Common myeloid progenitor, CD34-positive (primary cell): ENCODE results near the gene VPS37C.

Experiments used
- CTCF ChIA-PET: fragments of 350-600 bp; sonication (Branson Sonifier 250); formaldehyde crosslinking; loops from one replicate; lab custom pipeline; 2021; ENCODE audit warnings: antibody characterized with exemption; lab: Charles Lee
- POLR2A ChIA-PET: fragments of 350-600 bp; sonication (Branson Sonifier 250); formaldehyde crosslinking; loops from one replicate; lab custom pipeline; 2021; ENCODE audit warnings: antibody characterized with exemption; lab: Charles Lee
- DNase-seq, 3 donors: peaks; one replicate each; pipeline versions ENCODE4 v3.0.0 to v3.0.0-alpha.2; 2013
- H3K27ac ChIP-seq, 2 experiments: 1 replicate in 1 of 2; 2 replicates in 1 of 2; pipeline ENCODE4 v1.7.0; 2013; ENCODE audit warnings: inconsistent platforms in 2 of 2, low read length in 2 of 2, mild to moderate bottlenecking in 2 of 2, low read depth in 1 of 2, moderate library complexity in 1 of 2; ENCODE audit not compliant: severe bottlenecking in 2 of 2, insufficient read depth in 1 of 2, poor library complexity in 1 of 2
- H3K27me3 ChIP-seq, 5 experiments: replicated peaks in 2 of 5; 1 replicate in 3 of 5; 2 replicates in 2 of 5; pipeline versions ENCODE4 v1.6.1 to v1.7.0; 2013; ENCODE audit warnings: low read length in 4 of 5, mild to moderate bottlenecking in 2 of 5, moderate library complexity in 2 of 5, inconsistent platforms in 1 of 5; ENCODE audit not compliant: insufficient read depth in 5 of 5, control insufficient read depth in 4 of 5
- H3K36me3 ChIP-seq, 4 experiments: 1 replicate in 2 of 4; 2 replicates in 2 of 4; pipeline versions ENCODE4 v1.6.1 to v1.7.0; 2013; ENCODE audit warnings: low read length in 3 of 4, control low read depth in 1 of 4, mild to moderate bottlenecking in 1 of 4; ENCODE audit not compliant: control insufficient read depth in 4 of 4, insufficient read depth in 4 of 4
- H3K4me1 ChIP-seq, 4 experiments: 1 replicate in 3 of 4; 2 replicates in 1 of 4; pipeline versions ENCODE4 v1.6.1 to v1.7.1; 2013; ENCODE audit warnings: low read length in 3 of 4, mild to moderate bottlenecking in 3 of 4, control low read depth in 1 of 4, inconsistent platforms in 1 of 4, moderate library complexity in 1 of 4; ENCODE audit not compliant: control insufficient read depth in 4 of 4, insufficient read depth in 4 of 4; ENCODE audit errors: control extremely low read depth in 1 of 4
- H3K4me3 ChIP-seq, 7 experiments: 1 replicate in 4 of 7; 2 replicates in 3 of 7; pipeline versions ENCODE4 v1.5.1 to v1.7.0; 2013; ENCODE audit warnings: mild to moderate bottlenecking in 7 of 7, low read length in 6 of 7, moderate library complexity in 6 of 7, inconsistent platforms in 2 of 7, low read depth in 2 of 7, control low read depth in 1 of 7; ENCODE audit not compliant: insufficient read depth in 4 of 7, control insufficient read depth in 1 of 7; ENCODE audit errors: extremely low read depth in 1 of 7
- H3K9me3 ChIP-seq, 5 experiments: 1 replicate in 4 of 5; 2 replicates in 1 of 5; pipeline versions ENCODE4 v1.6.1 to v1.7.1; 2013; ENCODE audit warnings: low read length in 4 of 5, mild to moderate bottlenecking in 2 of 5, inconsistent platforms in 1 of 5, low read depth in 1 of 5, moderate library complexity in 1 of 5; ENCODE audit not compliant: control insufficient read depth in 4 of 5, insufficient read depth in 2 of 5; ENCODE audit errors: control extremely low read depth in 1 of 5
- WGBS: methylation state at CpG from one replicate; pipeline ENCODE4 v1.1.5; 2013; ENCODE audit not compliant: insufficient coverage; 5-methylcytosine and 5-hydroxymethylcytosine counted together

Gene VPS37C

GRCh38 chr11:61120099-61120705 is 41.0 kb downstream of the VPS37C start:
- no peaks in the 10 kb centered on the region for H3K36me3 ChIP-seq
- no peaks in the 10 kb centered on the region for H3K4me1 ChIP-seq
- CTCF ChIA-PET: interaction anchor here (1.2 to 1.5 kb wide), 6 partner anchors 8 to 128 kb away, joined by 3 to 6 read pairs (median 4); no protein-coding TSS in a partner anchor
- H3K27ac ChIP-seq: no peak overlapping the region
- POLR2A ChIA-PET: no interaction called here
- H3K4me3 ChIP-seq: no peak overlapping the region
- no peaks in the 10 kb centered on the region for H3K27me3 ChIP-seq
- no peak for DNase-seq
- H3K9me3 ChIP-seq: no peaks in the 10 kb centered on the region
- WGBS: 75% methylated on average over 13 of the region's 14 CpGs

DNA sequence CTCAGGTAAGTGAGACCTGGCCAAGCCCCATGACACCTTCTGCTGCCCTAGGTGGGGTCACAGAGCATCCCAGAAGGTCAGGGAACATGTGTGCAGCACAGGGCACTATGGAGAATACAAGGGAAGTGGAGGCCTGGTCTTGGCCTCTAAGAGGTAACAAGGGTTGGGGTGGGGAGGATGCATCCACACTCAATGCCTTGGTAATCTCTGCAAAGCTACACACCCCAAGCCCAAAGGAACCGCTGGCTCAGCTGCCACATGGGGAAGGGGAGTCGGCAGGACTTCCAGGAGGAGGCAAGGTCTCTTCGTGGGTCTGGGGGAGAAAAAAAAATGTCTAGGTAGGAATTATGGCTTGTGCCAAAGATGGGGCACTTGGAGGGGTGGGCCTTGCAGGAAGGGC is 41.7 kb downstream of the VPS37C start:
- no peaks in the 10 kb centered on the region for H3K27me3 ChIP-seq
- DNase-seq: no peak
- no peak overlapping the region for H3K27ac ChIP-seq
- peaks cover 0 to 3% (median 1%) of the 10 kb centered on the region in 4 experiments for H3K4me1 ChIP-seq
- 93% methylated on average over 2 of the region's 3 CpGs for WGBS
- ChIA-PET POLR2A (no interaction called here), CTCF (interaction anchor here (1.3 to 1.5 kb wide), 6 partner anchors 8 to 127 kb away, joined by 3 to 6 read pairs (median 4); no protein-coding TSS in a partner anchor)
- H3K4me3 ChIP-seq: no peak overlapping the region
- H3K9me3 ChIP-seq: no peaks in the 10 kb centered on the region
- H3K36me3 ChIP-seq: no peaks in the 10 kb centered on the region

- H3K27ac ChIP-seq: no peak overlapping the region
- H3K4me3 ChIP-seq: no peak overlapping the region
- ChIA-PET CTCF (interaction anchor here (1.3 to 1.4 kb wide), 5 partner anchors 10 to 127 kb away, joined by 3 to 5 read pairs (median 3); no protein-coding TSS in a partner anchor), POLR2A (no interaction called here)
- no peaks in the 10 kb centered on the region for H3K36me3 ChIP-seq
- DNase-seq: no peak
- peaks cover 0 to 3% (median 1%) of the 10 kb centered on the region in 4 experiments for H3K4me1 ChIP-seq
- H3K27me3 ChIP-seq: no peaks in the 10 kb centered on the region
- WGBS: 95% methylated on average over 9 of the region's 9 CpGs
- H3K9me3 ChIP-seq: no peaks in the 10 kb centered on the region
Measured at GRCh38 chr11:61119055-61119454, 42.2 kb downstream of the VPS37C start.

DNA sequence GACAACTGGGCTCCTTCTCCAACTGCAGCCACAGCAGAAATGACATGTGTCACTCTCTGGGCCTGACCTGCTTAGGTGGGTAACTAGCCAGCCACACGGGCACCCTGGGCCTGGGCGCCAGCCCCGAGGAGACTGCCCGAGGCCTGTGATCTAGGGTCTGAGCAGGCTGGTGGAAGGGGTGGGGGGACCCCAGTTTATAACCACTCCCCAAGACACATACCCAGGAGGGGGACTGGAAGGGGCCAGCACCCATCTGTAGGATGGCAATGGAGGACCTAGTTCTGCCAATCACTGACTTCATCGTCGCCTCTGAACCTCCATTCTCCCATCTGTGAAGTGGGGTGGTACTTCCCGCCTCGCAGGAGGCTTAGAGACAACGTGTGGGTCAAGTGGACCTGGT is 42.8 kb downstream of the VPS37C start:
- Histone ChIP-seq H3K27me3 (no peaks in the 10 kb centered on the region), H3K36me3 (no peaks in the 10 kb centered on the region), H3K4me1 (peaks cover 0 to 3% (median 1%) of the 10 kb centered on the region in 4 experiments), H3K9me3 (no peaks in the 10 kb centered on the region), H3K27ac (no peak overlapping the region), H3K4me3 (no peak overlapping the region)
- CTCF ChIA-PET: interaction anchor here (1.3 to 1.5 kb wide), 4 partner anchors 10 to 12 kb away, joined by 3 to 5 read pairs (median 4); no protein-coding TSS in a partner anchor
- POLR2A ChIA-PET: no interaction called here
- no peak for DNase-seq
- 94% methylated on average over 5 of the region's 9 CpGs for WGBS

GRCh38 chr11:61118004-61118403 is 43.2 kb downstream of the VPS37C start:
- WGBS: 97% methylated on average over 9 of the region's 9 CpGs
- H3K36me3 ChIP-seq: no peaks in the 10 kb centered on the region
- no peak overlapping the region for H3K27ac ChIP-seq
- no peaks in the 10 kb centered on the region for H3K9me3 ChIP-seq
- POLR2A ChIA-PET: no interaction called here
- DNase-seq: no peak
- peaks cover 0 to 3% (median 1%) of the 10 kb centered on the region in 4 experiments for H3K4me1 ChIP-seq
- H3K4me3 ChIP-seq: no peak overlapping the region
- CTCF ChIA-PET: interaction anchor here (1.3 to 1.7 kb wide), 4 partner anchors 10 to 19 kb away, joined by 3 to 5 read pairs (median 4); no protein-coding TSS in a partner anchor
- no peaks in the 10 kb centered on the region for H3K27me3 ChIP-seq

DNA sequence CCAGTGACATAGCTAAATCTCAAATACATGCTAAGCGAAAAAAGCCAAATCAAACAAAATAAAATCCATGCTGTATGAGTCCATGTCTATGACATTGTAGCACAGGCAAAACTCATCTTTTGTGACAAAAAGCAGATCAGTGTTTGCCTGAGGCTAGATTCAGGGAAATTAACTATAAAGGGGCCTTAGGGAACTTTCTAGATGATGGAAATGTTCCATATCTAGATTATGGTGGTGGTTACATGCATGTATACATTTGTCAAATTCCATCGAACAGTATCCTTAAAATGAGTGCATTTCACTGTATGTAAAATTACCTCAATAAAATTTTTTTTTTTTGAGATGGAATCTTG is 44.1 kb downstream of the VPS37C start:
- Histone ChIP-seq H3K9me3 (no peaks in the 10 kb centered on the region), H3K36me3 (no peaks in the 10 kb centered on the region), H3K4me1 (peaks cover 0 to 3% (median 1%) of the 10 kb centered on the region in 4 experiments), H3K27ac (no peak overlapping the region), H3K4me3 (no peak overlapping the region), H3K27me3 (no peaks in the 10 kb centered on the region)
- POLR2A ChIA-PET: no interaction called here
- DNase-seq: no peak
- CTCF ChIA-PET: interaction anchor here (1.3 to 1.7 kb wide), 3 partner anchors 9 to 19 kb away, joined by 3 to 4 read pairs (median 4); no protein-coding TSS in a partner anchor
- 100% methylated on average over 1 of the region's 2 CpGs for WGBS

- no peak overlapping the region for H3K27ac ChIP-seq
- CTCF ChIA-PET: interaction anchor here (1.3 to 1.7 kb wide), 5 partner anchors 9 to 20 kb away, joined by 3 to 4 read pairs (median 4); no protein-coding TSS in a partner anchor
- no peaks in the 10 kb centered on the region for H3K27me3 ChIP-seq
- POLR2A ChIA-PET: no interaction called here
- 96% methylated on average over 5 of the region's 7 CpGs for WGBS
- no peaks in the 10 kb centered on the region for H3K9me3 ChIP-seq
- no peak overlapping the region for H3K4me3 ChIP-seq
- peak in 1 of 3 donors; percentile 19 for DNase-seq
- H3K36me3 ChIP-seq: no peaks in the 10 kb centered on the region
- peaks cover 0 to 9% (median 3%) of the 10 kb centered on the region in 4 experiments for H3K4me1 ChIP-seq
Measured at GRCh38 chr11:61116426-61117167, 44.6 kb downstream of the VPS37C start.
